ENCODE results near the gene LRRC75B.

- TF ChIP-seq POLR2A (IDR thresholded peaks at IDR 0.05): no peak
- TF ChIP-seq CTCF (IDR thresholded peaks at IDR 0.05): no peak
Measured at GRCh38 chr22:24559471-24559870, 33.4 kb downstream of the LRRC75B start.
